Right cardiac atrium (tissue), 5 donors: ENCODE data around the gene BACE2. TPM values are rescaled to one million over a fixed set of nuclear protein-coding genes. Genes with fewer than 3 reads are reported as not detected.

Source experiments
- ATAC-seq, 2 donors: fragments of 200-7000 bp; cut with Tn5 transposase; one replicate each; pipeline versions ENCODE4 v1.8.0 to v1.9.1; 2020; ENCODE audit warnings: moderate library complexity in 2 of 2, mild to moderate bottlenecking in 1 of 2
- DNase-seq, 3 donors: peaks; one replicate each; pipeline ENCODE4 v3.0.0-alpha.2; 2020
- H3K27ac ChIP-seq: one replicate; pipeline ENCODE4 v1.5.1; 2013; ENCODE audit warnings: mild to moderate bottlenecking, low read length, control low read depth, moderate library complexity
- H3K27me3 ChIP-seq: one replicate; pipeline ENCODE4 v1.6.1; 2013; ENCODE audit not compliant: control insufficient read depth, insufficient read depth
- H3K4me1 ChIP-seq: one replicate; pipeline ENCODE4 v1.6.1; 2013; ENCODE audit warnings: low read length; ENCODE audit not compliant: control insufficient read depth, insufficient read depth
- H3K4me3 ChIP-seq: one replicate; pipeline ENCODE4 v1.5.1; 2013; ENCODE audit warnings: low read length, control low read depth
- H3K9me3 ChIP-seq: one replicate; pipeline ENCODE4 v1.6.1; 2013; ENCODE audit warnings: low read length; ENCODE audit not compliant: control insufficient read depth
- WGBS: extraction: QIAGEN DNeasy Blood & Tissue Kit; methylation state at CpG from one replicate; pipeline ENCODE4 v1.1.7; 2013; 5-methylcytosine and 5-hydroxymethylcytosine counted together
- intact Hi-C, 4 donors: fragments of 100-400 bp; cut with DNase I; formaldehyde crosslinking; loops; one replicate each; pipeline versions ENCODE4 v1.11.0 to v1.14.0; 2022 to 2023
- polyA plus RNA-seq: library from polyadenylated mRNA; stranded (reverse); fragments of 200-250 nt; gene quantifications from one replicate; pipeline ENCODE4 v1.2.3, GENCODE V29; 2013
- total RNA-seq, 4 donors: library from RNA; stranded (reverse); fragmentation: NEBNext Ultra II Directional; extraction: Animal tissue kit (Norgen Biotek cat#: 25700); gene quantifications; one replicate each; pipeline ENCODE4 v1.2.1, GENCODE V29; 2021
- donor health status: healthy with polysubstance abuse.
- donor health status: DM: no; HTN: yes; CAD: no.
- donor health status: DM: no; HTN: no; CAD: no.
- donor health status: DM: no; HTN: yes; CAD: no; lungs with severe emphysema.
- donor health status: DM: yes; HTN: yes; CAD: no.

BACE2 gene
- total and polyA plus RNA-seq, 5 donors = 11.7 to 34.0 (median 26.6) TPM

- Histone ChIP-seq H3K27ac (no peak overlapping the region), H3K4me3 (no peak overlapping the region), H3K9me3 (no peaks in the 10 kb centered on the region), H3K4me1 (no peaks in the 10 kb centered on the region), H3K27me3 (no peaks in the 10 kb centered on the region)
- WGBS = 89% methylated on average over 8 of the region's 8 CpGs
- ATAC-seq = no peak
- DNase-seq = no peak
- intact Hi-C loops = no loop called here
Observed at GRCh38 chr21:41137401-41137800, 30.6 kb upstream of the BACE2 start.

GRCh38 chr21:41137889-41138288, 30.1 kb upstream of the BACE2 start:
- Histone ChIP-seq H3K9me3 (no peaks in the 10 kb centered on the region), H3K27me3 (no peaks in the 10 kb centered on the region), H3K4me3 (no peak overlapping the region), H3K4me1 (no peaks in the 10 kb centered on the region), H3K27ac (no peak overlapping the region)
- 90% methylated on average over 6 of the region's 6 CpGs for WGBS
- intact Hi-C loops = no loop called here
- DNase-seq (no peak), ATAC-seq (no peak)

- DNase-seq (no peak), ATAC-seq (no peak)
- intact Hi-C loops = no loop called here
- no peak overlapping the region for H3K27ac ChIP-seq
- H3K27me3 ChIP-seq = no peaks in the 10 kb centered on the region
- no peaks in the 10 kb centered on the region for H3K9me3 ChIP-seq
- H3K4me1 ChIP-seq = no peaks in the 10 kb centered on the region
- 94% methylated on average over 6 of the region's 6 CpGs for WGBS
- no peak overlapping the region for H3K4me3 ChIP-seq
Observed at GRCh38 chr21:41138711-41139110, 29.2 kb upstream of the BACE2 start.

- no peak for ATAC-seq
- intact Hi-C loops = no loop called here
- Histone ChIP-seq H3K9me3 (no peaks in the 10 kb centered on the region), H3K27ac (no peak overlapping the region), H3K27me3 (no peaks in the 10 kb centered on the region), H3K4me3 (no peak overlapping the region), H3K4me1 (no peaks in the 10 kb centered on the region)
- WGBS = 91% methylated on average over 5 of the region's 5 CpGs
- no peak for DNase-seq
Observed at GRCh38 chr21:41139275-41139674, 28.7 kb upstream of the BACE2 start.

GRCh38 chr21:41139951-41140350, 28.0 kb upstream of the BACE2 start:
- H3K9me3 ChIP-seq = no peaks in the 10 kb centered on the region
- no peaks in the 10 kb centered on the region for H3K4me1 ChIP-seq
- no peak for ATAC-seq
- WGBS = 94% methylated on average over 12 of the region's 12 CpGs
- H3K4me3 ChIP-seq = no peak overlapping the region
- no peaks in the 10 kb centered on the region for H3K27me3 ChIP-seq
- intact Hi-C loops = no loop called here
- no peak overlapping the region for H3K27ac ChIP-seq
- no peak for DNase-seq

GRCh38 chr21:41141031-41141457, 26.9 kb upstream of the BACE2 start:
- 37% methylated on average over 2 of the region's 2 CpGs for WGBS
- Histone ChIP-seq H3K4me1 (no peaks in the 10 kb centered on the region), H3K27me3 (no peaks in the 10 kb centered on the region), H3K9me3 (no peaks in the 10 kb centered on the region), H3K4me3 (no peak overlapping the region), H3K27ac (no peak overlapping the region)
- intact Hi-C loops = no loop called here
- DNase-seq = no peak
- ATAC-seq = no peak

GRCh38 chr21:41142051-41142795, 25.7 kb upstream of the BACE2 start:
- Histone ChIP-seq H3K27ac (no peak overlapping the region), H3K4me1 (no peaks in the 10 kb centered on the region), H3K4me3 (no peak overlapping the region), H3K9me3 (no peaks in the 10 kb centered on the region), H3K27me3 (no peaks in the 10 kb centered on the region)
- ATAC-seq = peak; percentile 49 to 54
- intact Hi-C loops = no loop called here
- WGBS = 46% methylated on average over 15 of the region's 15 CpGs
- DNase-seq = peak in 1 of 3 donors; percentile 27

GRCh38 chr21:41143596-41144325, 24.2 kb upstream of the BACE2 start:
- intact Hi-C loops = no loop called here
- no peaks in the 10 kb centered on the region for H3K9me3 ChIP-seq
- no peaks in the 10 kb centered on the region for H3K27me3 ChIP-seq
- ATAC-seq = no peak
- no peak overlapping the region for H3K4me3 ChIP-seq
- DNase-seq = no peak
- H3K27ac ChIP-seq = no peak overlapping the region
- no peaks in the 10 kb centered on the region for H3K4me1 ChIP-seq
- WGBS = 77% methylated on average over 10 of the region's 10 CpGs

GRCh38 chr21:41147096-41147978, 20.6 kb upstream of the BACE2 start:
- DNase-seq (no peak), ATAC-seq (no peak)
- H3K9me3 ChIP-seq = no peaks in the 10 kb centered on the region
- H3K27ac ChIP-seq = no peak overlapping the region
- H3K27me3 ChIP-seq = no peaks in the 10 kb centered on the region
- H3K4me3 ChIP-seq = no peak overlapping the region
- WGBS = 53% methylated on average over 13 of the region's 13 CpGs
- H3K4me1 ChIP-seq = no peaks in the 10 kb centered on the region
- intact Hi-C loops = no loop called here

- no peak overlapping the region for H3K27ac ChIP-seq
- no peak for ATAC-seq
- no peak overlapping the region for H3K4me3 ChIP-seq
- DNase-seq = no peak
- H3K9me3 ChIP-seq = no peaks in the 10 kb centered on the region
- 71% methylated on average over 6 of the region's 6 CpGs for WGBS
- H3K4me1 ChIP-seq = no peaks in the 10 kb centered on the region
- no peaks in the 10 kb centered on the region for H3K27me3 ChIP-seq
- intact Hi-C loops = no loop called here
Observed at GRCh38 chr21:41147979-41148355, 20.0 kb upstream of the BACE2 start.

- no peaks in the 10 kb centered on the region for H3K4me1 ChIP-seq
- no peaks in the 10 kb centered on the region for H3K27me3 ChIP-seq
- DNase-seq (no peak), ATAC-seq (no peak)
- H3K4me3 ChIP-seq = no peak overlapping the region
- H3K27ac ChIP-seq = no peak overlapping the region
- WGBS = 88% methylated on average over 11 of the region's 11 CpGs
- no peaks in the 10 kb centered on the region for H3K9me3 ChIP-seq
- intact Hi-C loops = no loop called here
Observed at GRCh38 chr21:41148798-41149197, 19.2 kb upstream of the BACE2 start.
